CD14-positive monocyte (primary cell): ENCODE results near the gene LRRN4. TPM values are rescaled to one million over a fixed set of nuclear protein-coding genes. Genes with fewer than 3 reads are reported as not detected.

Experiments
- DNase-seq, 3 donors: peaks; one replicate each; pipeline ENCODE4 v3.0.0-alpha.2; 2011 to 2022
- H2AFZ ChIP-seq: 2 replicates; pipeline ENCODE4 v1.6.0; 2012; ENCODE audit warnings: mild to moderate bottlenecking, low read depth, low read length, inconsistent platforms; ENCODE audit not compliant: insufficient read depth, poor library complexity, severe bottlenecking
- H3K27ac ChIP-seq, 2 donors: 1 replicate in 1 of 2; 2 replicates in 1 of 2; pipeline ENCODE4 v1.5.1; 2012 to 2013; ENCODE audit warnings: low read length in 2 of 2, control low read depth in 1 of 2, inconsistent platforms in 1 of 2, low read depth in 1 of 2, mild to moderate bottlenecking in 1 of 2
- H3K27me3 ChIP-seq, 2 donors: one replicate each; pipeline versions ENCODE4 v1.6.0 to v1.6.1; 2011 to 2013; ENCODE audit warnings: low read length in 2 of 2; ENCODE audit not compliant: control insufficient read depth in 2 of 2, insufficient read depth in 2 of 2
- H3K36me3 ChIP-seq, 2 donors: replicated peaks in 1 of 2; 1 replicate in 1 of 2; 2 replicates in 1 of 2; pipeline versions ENCODE4 v1.5.1 to v1.6.1; 2012 to 2013; ENCODE audit warnings: low read length in 2 of 2, control low read depth in 1 of 2, inconsistent platforms in 1 of 2, mild to moderate bottlenecking in 1 of 2; ENCODE audit not compliant: insufficient read depth in 2 of 2, control insufficient read depth in 1 of 2
- H3K4me1 ChIP-seq, 2 donors: 1 replicate in 1 of 2; 2 replicates in 1 of 2; pipeline versions ENCODE4 v1.5.1 to v1.6.1; 2012 to 2013; ENCODE audit warnings: low read length in 2 of 2, control low read depth in 1 of 2, inconsistent platforms in 1 of 2, mild to moderate bottlenecking in 1 of 2, moderate library complexity in 1 of 2; ENCODE audit not compliant: insufficient read depth in 2 of 2, control insufficient read depth in 1 of 2
- H3K4me2 ChIP-seq: replicated peaks from 2 replicates; pipeline ENCODE3; 2012; ENCODE audit warnings: low read length, moderate library complexity, mild to moderate bottlenecking; ENCODE audit not compliant: poor library complexity, severe bottlenecking; ENCODE audit errors: extremely low read depth
- H3K4me3 ChIP-seq, 3 experiments: fragments of 200-600 bp in 1 of 3; sonication (generic) in 1 of 3; replicated peaks in 1 of 3; 1 replicate in 2 of 3; 2 replicates in 1 of 3; pipeline ENCODE4 v1.5.1; 2011 to 2013; ENCODE audit warnings: low read length in 3 of 3, mild to moderate bottlenecking in 3 of 3, control low read depth in 2 of 3, low read depth in 2 of 3, inconsistent platforms in 1 of 3, moderate library complexity in 1 of 3
- H3K79me2 ChIP-seq: 2 replicates; pipeline ENCODE4 v1.6.0; 2012; ENCODE audit warnings: mild to moderate bottlenecking, control low read depth, inconsistent platforms, low read length, moderate library complexity; ENCODE audit not compliant: insufficient read depth
- H3K9ac ChIP-seq: 2 replicates; pipeline ENCODE4 v1.6.0; 2017; ENCODE audit warnings: low read length, mild to moderate bottlenecking; ENCODE audit not compliant: insufficient read depth, poor library complexity, severe bottlenecking
- H3K9me3 ChIP-seq, 2 donors: replicated peaks in 1 of 2; 1 replicate in 1 of 2; 2 replicates in 1 of 2; pipeline versions ENCODE4 v1.5.1 to v1.6.1; 2012 to 2013; ENCODE audit warnings: low read length in 2 of 2, control low read depth in 1 of 2; ENCODE audit not compliant: control insufficient read depth in 1 of 2, insufficient read depth in 1 of 2
- H4K20me1 ChIP-seq: 2 replicates; pipeline ENCODE4 v1.6.0; 2012; ENCODE audit warnings: mild to moderate bottlenecking, low read length, control low read depth, moderate library complexity; ENCODE audit not compliant: insufficient read depth
- H3K27ac Mint-ChIP-seq, 7 donors: one replicate each; pipeline ENCODE4 v1.8.0; 2020; ENCODE audit warnings: mild to moderate bottlenecking in 7 of 7, mixed read lengths in 7 of 7, moderate library complexity in 6 of 7, inconsistent platforms in 2 of 7
- H3K27me3 Mint-ChIP-seq, 3 donors: one replicate each; pipeline ENCODE4 v1.8.0; 2021 to 2022; ENCODE audit warnings: low read depth in 3 of 3, mild to moderate bottlenecking in 3 of 3, mixed read lengths in 3 of 3, moderate library complexity in 3 of 3, inconsistent platforms in 1 of 3
- H3K36me3 Mint-ChIP-seq, 2 donors: one replicate each; pipeline ENCODE4 v1.8.0; 2020; ENCODE audit warnings: mixed read lengths in 2 of 2, inconsistent platforms in 1 of 2, mild to moderate bottlenecking in 1 of 2
- H3K4me1 Mint-ChIP-seq: one replicate; pipeline ENCODE4 v1.8.0; 2020; ENCODE audit warnings: mild to moderate bottlenecking, mixed read lengths
- H3K4me3 Mint-ChIP-seq, 2 donors: one replicate each; pipeline ENCODE4 v1.8.0; 2020; ENCODE audit warnings: mild to moderate bottlenecking in 2 of 2, mixed read lengths in 2 of 2, moderate library complexity in 1 of 2
- H3K9me3 Mint-ChIP-seq, 7 donors: one replicate each; pipeline ENCODE4 v1.8.0; 2020 to 2022; ENCODE audit warnings: mixed read lengths in 7 of 7, mild to moderate bottlenecking in 6 of 7, moderate library complexity in 6 of 7, inconsistent platforms in 2 of 7
- CTCF ChIP-seq: fragments of 200-600 bp; IDR thresholded peaks from one replicate; pipeline ENCODE4 v1.8.0; 2022; ENCODE audit warnings: antibody characterized with exemption, mild to moderate bottlenecking
- WGBS: methylation state at CpG from one replicate; pipeline ENCODE4 v1.1.5; 2013; ENCODE audit warnings: missing lambda C conversion rate; ENCODE audit not compliant: insufficient coverage; 5-methylcytosine and 5-hydroxymethylcytosine counted together
- intact Hi-C, 2 donors: fragments of 100-400 bp; cut with micrococcal nuclease; formaldehyde crosslinking; loops; one replicate each; pipeline versions ENCODE4 v1.15.0 to v1.15.1; 2023
- polyA plus RNA-seq, 3 donors: library from polyadenylated mRNA; depleted of rRNA in 1 of 3; unstranded in 2 of 3; stranded (reverse) in 1 of 3; fragments of 300-500 nt in 2 of 3; fragments of >200 nt in 1 of 3; fragmentation: Illumina TruSeq in 2 of 3; gene quantifications; 1 replicate in 2 of 3; 2 replicates in 1 of 3; pipeline ENCODE4 v1.2.3, GENCODE V29; 2012 to 2021

LRRN4 gene
- polyA plus RNA-seq, 3 donors, result not detected

GRCh38 chr20:6045566-6045965 is 8.3 kb downstream of the LRRN4 start:
- Mint-ChIP-seq H3K4me3 (no peak overlapping the region), H3K27me3 (peaks cover 6 to 14% (median 11%) of the 10 kb centered on the region in 3 donors), H3K9me3 (peaks cover 0 to 10% (median 0%) of the 10 kb centered on the region in 7 donors), H3K4me1 (no peaks in the 10 kb centered on the region), H3K36me3 (peaks cover 15 to 20% of the 10 kb centered on the region in 2 donors), H3K27ac (no peak overlapping the region)
- Histone ChIP-seq H3K9ac (no peak overlapping the region), H3K27me3 (peaks cover 7 to 9% of the 10 kb centered on the region in 2 donors), H3K36me3 (peaks cover 15 to 18% of the 10 kb centered on the region in 2 donors), H3K4me2 (no peak overlapping the region), H2AFZ (no peak overlapping the region), H3K9me3 (no peaks in the 10 kb centered on the region), H4K20me1 (no peaks in the 10 kb centered on the region), H3K4me1 (no peaks in the 10 kb centered on the region), H3K27ac (no peak overlapping the region), H3K4me3 (no peak overlapping the region), H3K79me2 (no peaks in the 10 kb centered on the region)
- no peak for TF ChIP-seq CTCF
- intact Hi-C loops, result no loop called here
- no peak for DNase-seq

- Histone ChIP-seq H3K27me3 (no peaks in the 10 kb centered on the region), H3K4me2 (no peak overlapping the region), H3K4me3 (no peak overlapping the region), H3K27ac (no peak overlapping the region), H3K9me3 (no peaks in the 10 kb centered on the region), H2AFZ (no peak overlapping the region), H3K79me2 (no peaks in the 10 kb centered on the region), H3K36me3 (peaks cover 29 to 33% of the 10 kb centered on the region in 2 donors), H3K9ac (no peak overlapping the region), H4K20me1 (no peaks in the 10 kb centered on the region), H3K4me1 (no peaks in the 10 kb centered on the region)
- WGBS, result no CpG with 5 or more reads among the region's 2 CpGs
- no peak for TF ChIP-seq CTCF
- DNase-seq, result no peak
- peaks cover 29 to 34% of the 10 kb centered on the region in 2 donors for H3K36me3 Mint-ChIP-seq
- intact Hi-C loops, result no loop called here
- peaks cover 2 to 5% (median 2%) of the 10 kb centered on the region in 3 donors for H3K27me3 Mint-ChIP-seq
- H3K27ac Mint-ChIP-seq, result no peak overlapping the region
- no peak overlapping the region for H3K4me3 Mint-ChIP-seq
- peaks cover 0 to 8% (median 0%) of the 10 kb centered on the region in 7 donors for H3K9me3 Mint-ChIP-seq
- H3K4me1 Mint-ChIP-seq, result no peaks in the 10 kb centered on the region
Measured at GRCh38 chr20:6044115-6044514, 9.7 kb downstream of the LRRN4 start.
